CMK (cell line): ENCODE data around the gene ARMC7.
"Not testable (repeated sequence)": the region's sequence is repeated elsewhere in the genome, so short reads cannot be mapped to it uniquely, and the experiment has no call there.

ENCODE experiments used
- DNase-seq: peaks from one replicate; pipeline ENCODE4 v3.0.0-alpha.2; 2010; ENCODE audit warnings: low read depth

The ARMC7 gene

DNA sequence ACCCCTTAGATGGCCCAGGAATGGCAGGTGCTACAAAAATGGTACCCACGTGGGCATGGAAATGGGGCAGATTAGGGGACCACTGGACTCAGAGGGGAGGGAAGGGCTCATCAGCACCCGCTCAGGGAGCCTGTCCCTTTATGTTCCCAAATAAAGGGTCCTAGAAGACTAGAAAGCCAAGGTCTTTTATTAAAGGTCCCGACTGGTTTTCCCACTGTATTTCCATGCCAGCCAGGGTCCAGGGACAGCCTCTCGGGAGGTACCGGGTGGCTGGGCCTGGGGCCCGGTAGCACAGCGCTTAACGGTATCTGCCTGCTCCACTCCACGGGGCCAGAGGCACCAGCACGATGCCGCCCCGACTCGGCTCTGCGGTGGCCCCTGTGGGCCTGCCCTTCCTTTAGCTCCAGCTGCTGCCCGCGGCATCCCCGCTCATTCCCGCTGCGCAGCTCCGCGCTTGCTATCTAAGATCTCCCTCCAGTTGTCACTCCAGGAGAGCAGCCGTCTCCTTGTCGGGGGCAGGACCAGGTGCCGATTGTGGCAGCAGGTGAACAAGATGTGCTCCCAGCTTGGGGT is 20.4 kb downstream of the ARMC7 start:
- DNase-seq, result no peak

DNA sequence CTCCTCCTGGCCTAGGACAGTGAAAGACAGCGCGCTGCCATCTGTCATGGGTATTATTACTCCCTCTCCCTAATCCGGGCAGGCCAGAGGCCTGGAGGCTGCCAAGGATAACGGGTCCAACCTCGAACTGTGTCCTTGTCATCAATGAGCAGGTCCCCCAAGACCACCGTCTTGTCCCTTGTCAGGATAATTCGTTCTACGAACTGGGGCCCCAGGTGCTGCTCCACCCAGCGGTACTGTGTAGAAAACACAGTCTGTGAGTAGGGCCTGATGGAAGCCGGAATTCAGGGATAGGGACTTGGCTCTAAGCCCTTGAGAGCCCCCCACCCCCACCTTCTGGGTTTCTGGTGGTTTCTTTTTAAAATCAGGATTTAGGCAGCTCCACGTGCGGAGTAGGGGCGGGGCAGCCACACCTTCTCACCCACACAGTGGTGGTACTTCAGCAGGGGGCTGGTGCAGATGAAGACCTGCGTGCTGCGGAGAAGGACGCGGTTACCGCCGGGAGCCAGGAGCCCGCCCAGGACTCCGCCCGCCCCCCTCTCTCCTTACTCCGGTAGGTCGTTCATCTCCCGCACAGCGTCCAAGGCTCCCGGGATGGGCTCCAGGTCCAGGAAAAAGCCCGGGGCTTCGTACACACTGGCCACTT is 21.0 kb downstream of the ARMC7 start:
- DNase-seq, result no peak

DNA sequence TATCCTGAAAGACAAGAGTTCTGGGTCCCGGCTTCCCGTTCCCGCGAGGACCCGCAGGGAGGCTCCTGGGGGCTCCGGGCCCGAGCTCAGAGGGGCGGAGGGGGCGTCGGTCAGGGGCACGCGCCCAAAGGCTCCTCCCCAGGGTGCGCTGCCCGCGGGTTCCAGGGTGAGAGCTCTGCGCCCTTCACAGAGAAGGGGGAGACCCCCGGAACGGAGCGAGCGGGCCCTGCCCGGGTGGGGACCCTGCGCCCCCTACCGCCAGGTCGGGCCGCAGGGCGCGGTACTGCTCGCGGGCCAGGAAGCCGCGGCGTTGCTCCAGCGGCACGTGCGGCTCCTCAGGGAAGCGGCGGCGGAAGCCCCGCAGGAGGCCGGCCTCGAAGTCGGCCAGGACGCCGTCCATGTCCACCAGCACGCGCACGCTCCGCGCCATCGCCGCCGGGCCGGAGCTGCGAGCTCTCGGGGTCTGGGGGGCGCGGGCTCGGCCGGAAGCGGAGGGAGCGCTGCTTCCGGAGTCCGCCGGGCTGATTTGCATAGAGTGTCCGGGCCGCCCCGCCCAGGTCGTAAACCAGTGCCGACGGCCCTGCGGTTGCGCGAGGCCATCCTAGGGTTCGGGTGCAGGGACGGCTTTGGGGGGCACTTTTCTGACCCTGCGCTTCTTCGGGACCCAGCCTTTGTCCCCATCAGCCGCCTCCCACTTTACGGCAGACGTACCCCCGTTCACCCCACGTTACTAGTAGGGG is 21.7 kb downstream of the ARMC7 start, which contains the start of gene NT5C:
TSS of gene NT5C (minus strand) at position 465 of the 740 bp plus-strand sequence. CDS start at position 430, 35 bp downstream.
- peak; percentile 82 for DNase-seq

DNA sequence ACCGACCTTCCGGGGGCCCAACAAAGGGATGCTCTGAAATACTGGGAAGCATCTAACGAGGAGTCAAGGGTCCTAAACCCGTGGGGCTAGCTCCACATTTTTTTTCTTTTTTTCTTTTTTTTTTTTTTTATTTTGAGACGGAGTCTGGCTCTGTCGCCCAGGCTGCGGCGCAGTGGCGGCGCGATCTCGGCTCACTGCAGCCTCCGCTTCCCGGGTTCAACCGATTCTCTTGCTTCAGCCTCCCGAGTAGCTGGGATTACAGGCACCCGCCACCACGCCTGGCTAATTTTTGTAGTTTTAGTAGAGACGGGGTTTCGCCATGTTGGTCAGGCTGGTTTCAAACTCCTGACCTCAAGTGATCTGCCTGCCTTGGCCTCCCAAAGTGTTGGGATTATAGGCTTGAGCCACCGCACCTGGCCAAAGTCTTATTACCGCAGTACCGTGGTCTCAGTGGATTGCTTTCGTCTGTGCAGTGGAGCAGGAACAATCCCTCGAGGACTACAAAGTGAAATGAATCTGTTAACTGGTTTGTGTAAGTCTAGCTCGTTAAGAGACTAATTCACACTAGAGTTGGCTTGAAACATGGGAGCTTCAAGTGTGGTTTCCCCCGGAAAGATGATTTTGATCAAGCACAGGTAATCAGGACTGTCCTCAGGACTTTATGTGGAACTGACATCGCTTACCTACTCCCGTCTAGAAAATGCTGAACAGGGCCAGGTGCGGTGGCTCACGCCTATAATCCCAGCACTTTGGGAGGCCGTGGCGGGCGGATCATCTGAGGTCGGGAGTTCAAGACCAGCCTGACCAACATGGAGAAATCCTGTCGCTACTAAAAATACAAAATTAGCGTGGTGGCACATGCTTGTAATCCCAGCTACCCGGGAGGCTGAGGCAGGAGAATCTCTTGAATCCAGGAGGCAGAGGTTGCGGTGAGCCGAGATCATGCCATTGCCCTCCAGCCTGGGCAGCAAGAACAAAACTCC is 22.5 kb downstream of the ARMC7 start:
- not testable (repeated sequence) for DNase-seq

DNA sequence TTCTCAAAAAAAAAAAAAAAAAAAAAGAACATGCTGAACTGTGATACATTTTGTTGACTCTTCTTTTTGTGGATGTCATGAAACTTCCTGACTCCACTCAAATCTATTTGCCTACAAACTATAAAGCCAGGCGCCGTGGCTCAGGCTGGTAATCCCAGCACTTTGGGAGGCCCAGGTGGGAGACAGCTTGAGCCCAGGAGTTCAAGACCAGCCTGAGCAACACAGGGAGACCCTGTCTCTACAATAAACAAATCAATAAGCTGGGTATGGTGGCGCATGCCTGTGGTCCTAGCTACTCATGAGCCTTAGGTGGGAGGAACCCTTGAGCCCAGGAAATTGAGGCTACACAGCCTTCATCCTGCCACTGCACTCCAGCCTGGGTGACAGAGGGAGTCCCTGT is 23.2 kb downstream of the ARMC7 start:
- no peak for DNase-seq

DNA sequence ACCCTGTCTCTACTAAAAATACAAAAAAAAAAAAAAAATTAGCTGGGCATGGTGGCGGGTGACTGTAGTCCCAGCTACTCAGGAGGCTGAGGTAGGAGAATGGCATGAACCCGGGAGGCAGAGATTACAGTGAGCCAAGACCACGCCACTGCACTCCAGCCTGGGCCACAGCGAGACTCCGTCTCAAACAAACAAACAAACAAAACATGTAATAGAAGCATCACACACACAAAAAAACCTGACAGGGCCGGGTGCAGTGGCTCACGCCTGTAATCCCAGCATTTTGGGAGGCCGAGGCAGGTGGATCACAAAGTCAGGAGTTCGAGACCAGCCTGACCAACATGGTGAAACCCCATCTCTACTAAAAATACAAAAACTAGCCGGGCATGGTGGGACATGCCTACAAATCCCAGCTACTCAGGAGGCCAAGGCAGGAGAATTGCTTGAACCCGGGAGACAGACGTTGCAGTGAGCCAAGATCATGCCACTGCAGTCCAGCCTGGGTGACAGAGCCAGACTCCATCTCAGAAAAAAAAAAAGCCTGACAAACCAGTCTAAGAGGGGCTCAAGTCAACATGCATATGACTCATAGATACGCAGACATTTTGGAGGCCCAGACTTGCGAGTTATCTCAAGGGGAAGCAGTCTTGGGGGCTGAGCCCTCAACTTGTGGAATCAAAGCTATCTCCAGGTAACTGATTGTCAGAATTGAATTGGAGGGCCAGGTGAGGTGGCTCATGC is 24.0 kb downstream of the ARMC7 start:
- not testable (repeated sequence) for DNase-seq

DNA sequence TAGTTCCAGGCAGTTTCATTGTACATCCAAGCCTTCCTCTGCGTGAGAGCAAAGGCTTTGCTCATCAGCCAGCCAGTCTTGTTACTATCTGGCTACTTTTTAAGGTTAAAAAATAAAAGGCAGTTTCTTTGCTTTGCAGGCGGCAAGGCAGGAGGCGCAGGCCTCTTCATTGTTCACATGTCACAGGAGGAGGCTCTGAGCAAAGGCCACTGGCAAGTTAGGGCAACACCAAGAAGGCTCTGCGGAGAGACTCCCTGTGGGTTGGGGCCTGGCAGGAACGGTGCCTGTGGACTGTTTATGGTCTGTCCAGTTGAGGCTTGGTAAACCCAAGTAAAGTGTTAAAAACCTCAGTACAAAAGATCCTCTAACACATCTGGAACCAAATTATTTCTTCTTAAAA is 25.7 kb downstream of the ARMC7 start:
- no peak for DNase-seq

DNA sequence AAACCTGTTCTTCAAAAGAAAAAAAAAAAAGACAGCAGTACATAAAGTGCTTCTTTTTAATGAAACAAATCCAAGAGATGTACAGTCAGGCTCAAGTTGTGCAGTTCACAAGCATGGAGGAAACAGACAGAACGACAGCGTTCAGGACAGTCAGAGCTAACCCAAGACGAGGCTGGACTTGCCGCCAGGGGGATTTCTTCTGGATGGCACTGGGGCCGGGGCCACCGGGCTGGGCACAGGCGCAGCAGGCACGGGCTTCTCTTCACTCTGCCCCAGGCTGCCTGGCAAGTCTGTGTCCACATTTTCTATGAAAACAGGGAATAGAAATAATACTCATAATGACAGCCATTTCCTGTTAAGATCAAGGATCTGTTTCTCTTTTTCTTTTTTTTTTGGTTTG is 26.2 kb downstream of the ARMC7 start:
- no peak for DNase-seq

DNA sequence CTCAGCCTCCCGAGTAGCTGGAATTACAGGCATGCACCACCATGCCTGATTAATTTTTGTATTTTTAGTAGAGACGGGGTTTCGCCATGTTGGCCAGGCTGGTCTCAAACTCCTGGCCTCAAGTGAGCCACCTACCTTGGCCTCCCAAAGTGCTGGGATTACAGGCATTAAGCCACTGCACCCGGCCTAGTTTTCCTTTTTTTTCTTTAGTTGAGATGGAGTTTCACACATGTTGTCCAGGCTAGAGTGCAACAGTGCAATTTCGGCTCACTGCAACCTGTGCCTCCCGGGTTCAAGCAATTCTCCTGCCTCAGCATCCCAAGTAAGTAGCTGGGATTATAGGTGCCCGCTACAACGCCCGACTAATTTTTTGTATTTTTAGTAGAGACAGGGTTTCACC is 28.0 kb downstream of the ARMC7 start:
- not testable (repeated sequence) for DNase-seq

DNA sequence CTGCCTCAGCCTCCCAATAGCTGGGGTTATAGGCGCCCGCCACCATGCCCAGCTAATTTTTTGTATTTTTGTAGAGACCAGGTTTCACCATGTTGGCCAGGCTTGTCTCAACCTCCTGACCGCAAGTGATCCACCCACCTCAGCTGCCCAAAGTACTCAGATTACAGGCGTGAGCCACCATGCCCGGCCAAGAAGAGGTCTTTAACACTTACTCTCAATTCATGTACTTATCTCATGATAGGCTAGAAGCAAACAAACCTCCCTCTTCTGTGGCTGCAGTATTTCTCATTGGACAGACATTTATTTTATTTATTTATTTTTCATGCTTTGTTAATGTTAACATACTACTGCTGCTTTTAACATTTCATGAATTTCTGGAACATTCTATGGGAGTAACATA is 28.8 kb downstream of the ARMC7 start:
- DNase-seq, result no peak

DNA sequence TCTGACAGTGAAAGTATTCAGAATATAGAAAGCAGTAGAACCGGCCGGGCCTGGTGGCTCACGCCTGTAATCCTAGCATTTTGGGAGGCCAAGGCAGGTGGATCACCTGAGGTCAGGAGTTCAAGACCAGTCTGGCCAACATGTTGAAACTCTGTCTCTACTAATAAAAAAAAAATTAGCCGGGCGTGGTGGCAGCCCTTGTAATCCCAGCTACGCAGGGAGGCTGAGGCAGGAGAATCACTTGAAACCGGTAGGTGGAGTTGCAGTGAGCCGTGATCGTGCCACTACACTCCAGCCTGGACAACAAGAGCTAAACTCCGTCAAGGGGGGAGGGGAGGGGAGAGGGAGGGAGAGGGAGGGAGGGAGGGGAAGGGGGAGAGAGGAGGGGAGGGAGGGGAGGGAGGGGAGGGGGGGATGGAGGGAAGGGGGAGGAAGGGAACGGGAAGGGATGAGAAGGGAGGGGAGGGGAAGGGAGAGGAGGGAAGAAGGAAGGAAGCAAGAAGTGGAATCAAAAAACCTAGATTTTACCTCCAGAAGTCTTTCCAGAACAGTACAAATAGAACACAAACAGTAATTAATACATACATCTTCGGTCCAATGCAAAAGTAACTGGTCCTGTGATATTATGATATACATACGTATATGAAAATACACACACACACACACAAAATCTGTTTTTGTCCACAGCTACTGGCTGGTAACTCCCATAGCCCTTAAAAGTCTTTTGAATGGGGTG is 32.6 kb downstream of the ARMC7 start:
- DNase-seq, result no peak

DNA sequence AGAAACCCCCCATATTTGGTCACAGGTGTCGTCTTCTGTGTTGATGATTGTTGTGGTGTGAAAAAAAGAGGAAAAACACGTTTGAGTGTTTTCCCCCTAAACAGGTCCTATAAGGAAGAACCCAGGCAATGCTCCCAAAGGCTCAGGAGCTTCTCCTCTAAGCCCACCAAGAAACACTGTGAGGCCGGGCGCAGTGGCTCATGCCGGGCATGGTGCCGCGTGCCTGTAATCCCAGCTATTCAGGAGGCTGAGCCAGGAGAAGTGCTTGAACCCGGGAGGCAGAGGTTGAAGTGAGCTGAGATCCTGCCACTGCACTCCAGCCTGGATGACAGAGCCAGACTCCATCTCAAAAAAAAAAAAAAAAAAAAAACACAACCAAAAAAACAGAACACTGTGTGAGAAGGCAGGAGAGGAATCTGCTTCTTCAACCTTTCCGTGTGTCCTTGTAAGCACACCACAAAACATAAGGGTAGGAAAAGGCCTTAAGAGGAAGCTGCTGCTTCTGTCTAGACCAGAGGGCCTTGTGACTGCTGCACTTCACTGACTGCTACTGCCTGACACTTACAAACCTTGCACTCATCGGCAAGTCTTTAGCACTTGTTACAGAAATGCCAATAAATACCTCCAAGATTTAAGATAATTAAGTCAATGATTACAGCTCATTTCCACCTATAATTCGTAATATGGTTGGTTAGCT is 35.2 kb downstream of the ARMC7 start:
- no peak for DNase-seq

DNA sequence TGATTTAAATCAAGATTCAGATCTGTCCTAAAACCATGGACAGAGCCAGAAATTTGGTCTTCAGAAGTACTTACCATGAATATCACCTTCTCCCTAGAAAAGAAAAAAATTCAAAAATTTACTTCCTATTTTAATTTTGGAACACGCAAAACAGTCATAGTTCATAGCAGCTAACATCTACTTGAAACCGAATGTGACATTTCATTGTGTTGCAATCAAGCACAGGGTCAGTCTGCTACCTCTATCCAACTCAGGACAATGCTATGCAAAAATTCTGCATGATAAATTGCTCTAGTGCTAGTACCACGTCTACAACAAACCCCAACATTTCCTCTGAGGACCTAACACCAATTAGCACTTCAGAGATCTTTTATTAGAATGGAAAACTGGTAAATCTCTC is 36.8 kb downstream of the ARMC7 start:
- DNase-seq, result no peak

DNA sequence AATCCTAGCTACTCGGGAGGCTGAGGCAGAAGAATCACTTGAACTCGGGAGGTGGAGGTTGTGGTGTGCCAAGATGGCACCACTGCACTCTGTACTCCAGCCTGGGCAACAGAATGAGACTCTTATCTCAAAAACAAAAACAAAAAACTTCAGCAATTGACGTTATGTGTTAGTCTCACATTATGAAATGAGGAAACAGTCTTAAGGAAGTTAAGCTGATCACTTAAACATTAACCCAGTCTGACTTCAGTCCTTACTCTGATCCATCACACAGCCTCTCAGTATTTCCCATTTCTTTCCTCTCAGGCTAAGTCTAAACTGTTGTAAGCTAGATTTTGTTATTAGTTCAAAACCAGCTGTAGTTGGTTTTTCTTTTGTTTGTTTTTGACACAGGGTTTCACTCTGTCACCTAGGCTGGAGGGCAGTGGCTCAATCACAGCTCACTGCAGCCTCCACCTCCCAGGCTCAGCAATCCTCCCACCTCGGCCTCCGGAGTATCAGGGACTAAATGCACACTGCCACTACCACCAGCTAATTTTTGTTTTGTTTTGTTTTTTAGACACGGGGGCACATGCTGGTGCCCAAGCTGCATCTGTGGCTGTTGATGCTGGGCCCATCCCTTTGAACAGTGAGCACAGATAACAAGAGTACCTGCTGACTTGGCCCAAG is 38.2 kb downstream of the ARMC7 start:
- DNase-seq, result no peak

DNA sequence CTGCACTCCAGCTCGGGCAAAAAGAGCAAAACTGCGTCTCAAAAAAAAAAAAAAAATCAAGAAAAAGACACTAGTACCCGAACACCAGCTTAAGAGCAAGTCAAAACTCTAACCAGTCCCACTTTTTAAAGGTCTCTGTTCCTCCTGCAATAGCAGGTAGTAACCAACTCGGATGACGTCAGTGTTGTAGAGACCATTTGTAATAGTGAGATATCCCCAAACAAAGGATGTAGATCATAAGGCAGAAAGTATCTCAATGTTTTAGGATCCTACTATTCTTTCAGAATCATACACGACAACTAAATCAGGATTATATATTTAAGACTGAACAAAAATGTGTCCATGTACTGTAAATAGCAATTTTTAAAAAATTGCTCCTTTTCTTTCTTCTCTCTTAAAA is 42.2 kb downstream of the ARMC7 start:
- no peak for DNase-seq

DNA sequence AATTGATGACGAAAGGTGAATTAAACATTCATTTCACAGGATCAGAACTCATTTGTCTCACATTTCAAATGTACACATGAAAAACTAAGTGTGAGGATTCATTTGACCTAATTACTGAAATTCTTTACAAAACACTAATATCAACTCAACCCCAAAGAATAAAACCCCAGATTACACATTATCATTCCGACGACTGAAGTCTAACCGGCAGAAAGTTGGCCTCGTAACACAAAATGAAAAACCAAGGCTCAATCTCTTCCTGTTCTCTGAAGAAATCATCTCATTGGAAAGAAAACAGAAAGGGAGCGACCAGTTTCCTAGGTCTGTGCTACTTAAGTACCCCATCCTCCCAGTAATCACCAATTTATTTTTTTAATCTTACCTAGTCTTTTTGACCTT is 42.8 kb downstream of the ARMC7 start:
- no peak for DNase-seq

DNA sequence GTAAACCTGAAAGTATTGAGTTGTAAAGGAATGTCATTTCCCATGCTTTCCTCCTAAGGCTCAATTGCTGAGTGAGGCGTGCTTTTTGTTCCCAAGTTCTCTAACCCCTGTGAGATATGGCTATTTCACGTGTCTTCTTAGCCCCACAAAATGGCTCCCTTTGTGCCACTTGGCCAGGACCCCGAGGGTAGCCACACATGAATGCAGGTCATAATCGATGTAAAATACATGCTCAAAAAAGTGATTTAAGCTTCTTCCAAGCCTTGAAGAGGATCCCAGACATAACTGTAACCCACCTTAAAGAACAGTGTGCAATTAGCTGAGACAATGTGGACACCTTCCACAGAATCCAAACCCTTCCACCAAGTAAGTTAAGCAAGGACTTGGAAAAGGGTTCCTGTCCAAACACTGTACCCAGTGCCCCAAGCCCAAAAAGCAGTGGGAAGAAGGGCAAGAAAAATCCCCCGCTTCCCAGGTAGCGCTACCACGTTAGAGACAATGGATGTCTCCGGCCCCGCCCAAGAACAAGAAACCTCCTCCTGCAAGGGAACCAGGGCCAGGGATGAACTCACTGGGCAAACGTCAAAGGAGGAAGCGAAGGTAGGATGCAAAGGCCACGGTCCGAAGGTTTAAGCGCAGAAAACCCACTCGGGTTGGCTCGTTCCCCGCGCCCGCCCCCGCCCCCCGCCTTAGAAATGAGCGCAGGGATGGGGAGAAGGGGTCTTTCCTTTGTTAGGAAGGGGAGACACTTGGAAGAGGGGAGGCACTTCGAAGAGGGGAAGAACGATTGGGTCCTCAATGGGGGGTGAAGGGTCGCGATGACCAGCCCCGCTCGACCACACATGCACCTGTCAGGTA is 43.4 kb downstream of the ARMC7 start:
- no peak for DNase-seq

DNA sequence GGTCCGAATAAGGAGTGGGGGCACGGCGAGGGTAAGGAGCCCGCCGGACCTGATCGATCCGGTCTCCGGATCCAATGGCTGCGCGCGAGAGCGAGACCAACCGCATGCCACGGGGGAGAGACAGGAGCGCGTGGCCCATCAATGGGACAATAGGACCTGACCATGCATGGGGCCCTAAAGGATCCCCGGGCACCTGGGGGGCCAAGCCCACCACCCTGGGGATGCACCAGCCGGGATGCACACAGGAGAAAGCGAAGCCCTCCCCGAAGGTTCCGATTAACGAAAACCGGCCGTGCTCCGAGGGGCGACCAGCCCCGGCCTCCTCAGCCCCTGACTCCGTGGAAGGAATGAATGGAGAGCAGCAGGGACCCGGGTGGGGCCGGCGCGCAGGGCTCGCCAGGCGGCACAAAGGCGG is 44.0 kb downstream of the ARMC7 start:
- DNase-seq, result no peak
